SHP77 (cell line): ENCODE results near the gene LPGAT1.

Experiments used
- DNase-seq, 2 experiments: peaks; one replicate each; lab custom pipeline; 2025; lab: John Stamatoyannopoulos, UW

Gene LPGAT1

GRCh38 chr1:211828584-211829342 is 1.8 kb downstream of the LPGAT1 start:
- no peak for DNase-seq

- DNase-seq, result no peak
These were observed 3.5 kb downstream of the LPGAT1 start for GRCh38 chr1:211827051-211827450.

- no peak for DNase-seq
These were observed 4.6 kb downstream of the LPGAT1 start for GRCh38 chr1:211825980-211826379.

GRCh38 chr1:211822677-211823407 is 7.7 kb downstream of the LPGAT1 start:
- DNase-seq, result no peak

- no peak for DNase-seq
These were observed 14.0 kb downstream of the LPGAT1 start for GRCh38 chr1:211816586-211816985.

GRCh38 chr1:211814313-211814712 is 16.2 kb downstream of the LPGAT1 start:
- DNase-seq, result no peak

GRCh38 chr1:211813590-211813989 is 17.0 kb downstream of the LPGAT1 start:
- DNase-seq, result no peak

GRCh38 chr1:211812584-211812983 is 18.0 kb downstream of the LPGAT1 start:
- DNase-seq, result no peak

GRCh38 chr1:211811848-211812247 is 18.7 kb downstream of the LPGAT1 start:
- no peak for DNase-seq

- DNase-seq, result no peak
These were observed 19.4 kb downstream of the LPGAT1 start for GRCh38 chr1:211811126-211811525.

GRCh38 chr1:211808475-211808874 is 22.1 kb downstream of the LPGAT1 start:
- DNase-seq, result no peak

GRCh38 chr1:211804915-211805314 is 25.6 kb downstream of the LPGAT1 start:
- DNase-seq, result no peak

- DNase-seq, result no peak
These were observed 29.5 kb downstream of the LPGAT1 start for GRCh38 chr1:211800925-211801607.

GRCh38 chr1:211797994-211798393 is 32.6 kb downstream of the LPGAT1 start:
- no peak for DNase-seq

- no peak for DNase-seq
These were observed 38.6 kb downstream of the LPGAT1 start for GRCh38 chr1:211791979-211792378.

- no peak for DNase-seq
These were observed 40.7 kb downstream of the LPGAT1 start for GRCh38 chr1:211789641-211790464.

- no peak for DNase-seq
These were observed 41.9 kb downstream of the LPGAT1 start for GRCh38 chr1:211788626-211789025.

GRCh38 chr1:211783897-211784296 is 46.7 kb downstream of the LPGAT1 start:
- DNase-seq, result no peak

- no peak for DNase-seq
These were observed 47.3 kb downstream of the LPGAT1 start for GRCh38 chr1:211783266-211783665.

GRCh38 chr1:211781260-211781659 is 49.3 kb downstream of the LPGAT1 start:
- no peak for DNase-seq

GRCh38 chr1:211775170-211775569 is 55.4 kb downstream of the LPGAT1 start:
- DNase-seq, result no peak

- no peak for DNase-seq
These were observed 65.9 kb downstream of the LPGAT1 start for GRCh38 chr1:211764701-211765100.
